ENCODE results near the gene GSTA2.
"Not testable (repeated sequence)": the region's sequence is repeated elsewhere in the genome, so short reads cannot be mapped to it uniquely, and the experiment has no call there.

Gene GSTA2

DNA sequence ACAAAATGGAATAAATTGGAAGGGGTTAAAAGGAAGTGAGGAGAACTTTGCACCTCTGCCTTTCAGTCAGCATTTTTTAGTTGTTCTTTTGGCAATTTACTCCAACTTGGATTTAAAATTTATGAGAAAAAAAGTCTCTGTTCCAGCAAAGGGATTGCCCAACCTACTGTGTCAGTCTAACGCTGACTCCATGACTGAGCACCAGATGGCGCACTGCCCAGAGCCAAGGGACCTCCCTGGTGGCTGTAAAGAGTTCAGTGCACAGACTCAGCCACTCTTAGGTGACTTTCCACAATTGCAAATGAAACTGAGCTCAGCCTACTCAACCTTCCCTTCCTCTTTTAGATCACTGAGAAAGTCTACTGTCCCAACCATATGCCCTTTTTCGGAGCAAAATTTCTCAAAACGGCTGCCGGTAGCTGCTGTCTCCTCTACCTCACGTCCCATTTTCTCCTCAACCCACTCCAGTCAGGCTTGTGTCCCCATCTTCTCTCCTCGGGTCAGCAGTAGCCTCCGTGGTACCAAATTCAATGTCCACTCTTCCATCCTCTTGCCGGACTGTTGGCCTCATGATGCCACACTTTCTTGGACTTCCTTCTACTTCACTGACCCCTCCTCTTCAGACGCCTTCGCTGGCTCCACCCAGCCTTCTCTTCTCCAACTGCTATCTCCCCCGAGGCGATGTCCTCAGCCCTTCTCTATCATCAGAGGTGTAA is 38.7 kb downstream of the GSTA2 start:
- DNase-seq = peak; percentile 52 to 54

DNA sequence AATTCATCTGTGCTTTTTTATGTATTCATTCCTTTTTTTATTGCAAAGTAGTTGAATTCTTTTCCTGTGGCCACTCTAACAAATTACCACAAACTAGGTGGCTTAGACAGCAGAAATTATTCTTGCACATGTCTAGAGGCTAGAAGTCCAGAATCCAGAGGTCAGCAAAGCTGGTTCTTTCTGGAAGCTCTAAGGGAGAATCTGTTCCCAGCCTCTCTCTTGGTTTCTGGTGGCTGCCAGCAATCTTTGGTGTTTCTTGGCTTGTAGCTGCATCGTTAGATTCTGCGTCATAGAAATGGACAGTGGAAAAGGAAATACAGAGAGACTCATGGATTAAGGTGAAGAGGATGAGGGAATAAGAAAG is 39.3 kb downstream of the GSTA2 start:
- no peak for DNase-seq

DNA sequence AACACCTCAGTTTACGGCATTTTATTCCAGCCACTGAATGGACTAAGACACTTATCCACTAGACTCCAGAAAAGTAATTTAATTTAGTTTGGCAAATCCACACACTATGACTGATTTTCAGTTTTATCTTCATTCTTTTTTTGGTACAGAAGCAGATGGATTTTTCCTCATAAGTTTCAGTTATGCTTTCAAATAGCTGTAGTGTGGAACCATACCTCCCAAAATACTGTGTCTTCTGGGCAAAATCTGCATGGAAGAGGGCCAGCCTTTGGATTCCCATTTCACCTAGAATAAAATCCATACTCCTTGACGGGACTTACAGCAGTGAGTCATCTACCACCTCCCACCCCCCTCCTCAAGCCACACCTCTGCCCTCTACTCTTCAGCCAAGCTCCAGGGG is 43.0 kb downstream of the GSTA2 start:
- DNase-seq = no peak

DNA sequence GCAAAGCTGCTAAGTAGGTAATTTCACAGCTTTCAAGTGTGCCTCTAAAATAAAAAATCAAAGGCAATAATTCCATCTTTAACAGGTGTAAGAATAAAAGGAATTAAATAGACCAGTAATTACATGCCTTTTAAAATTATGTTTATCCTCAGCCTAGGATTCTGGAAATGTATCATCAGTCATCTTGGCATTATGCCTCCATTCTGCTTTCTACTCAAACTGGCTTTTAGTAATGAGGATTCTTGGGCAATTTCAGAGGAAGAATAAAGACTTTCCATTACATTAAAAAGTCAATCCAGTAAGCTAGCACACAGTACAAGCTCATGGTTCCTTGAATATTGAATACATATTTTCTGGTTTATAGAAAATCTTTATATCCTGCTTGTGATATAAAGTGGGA is 44.7 kb downstream of the GSTA2 start:
- no peak for DNase-seq

DNA sequence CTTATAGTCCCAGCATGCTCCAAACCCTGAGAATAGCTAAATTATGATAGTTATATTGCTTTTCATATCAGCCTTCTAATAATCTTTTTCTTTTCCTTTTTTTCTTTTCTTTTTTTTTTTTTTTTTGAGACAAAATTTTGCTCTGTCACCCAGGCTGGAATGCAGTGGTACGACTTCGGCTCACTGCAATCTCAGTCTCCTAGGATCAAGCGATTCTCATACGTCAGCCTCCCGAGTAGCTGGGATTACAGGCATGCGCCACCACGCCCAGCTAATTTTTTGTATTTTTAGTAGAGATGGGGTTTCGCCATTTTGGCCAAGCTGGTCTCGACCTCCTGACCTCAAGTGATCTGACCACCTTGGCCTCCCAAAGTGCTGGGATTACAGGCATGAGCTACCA is 48.5 kb downstream of the GSTA2 start:
- not testable (repeated sequence) for DNase-seq

DNA sequence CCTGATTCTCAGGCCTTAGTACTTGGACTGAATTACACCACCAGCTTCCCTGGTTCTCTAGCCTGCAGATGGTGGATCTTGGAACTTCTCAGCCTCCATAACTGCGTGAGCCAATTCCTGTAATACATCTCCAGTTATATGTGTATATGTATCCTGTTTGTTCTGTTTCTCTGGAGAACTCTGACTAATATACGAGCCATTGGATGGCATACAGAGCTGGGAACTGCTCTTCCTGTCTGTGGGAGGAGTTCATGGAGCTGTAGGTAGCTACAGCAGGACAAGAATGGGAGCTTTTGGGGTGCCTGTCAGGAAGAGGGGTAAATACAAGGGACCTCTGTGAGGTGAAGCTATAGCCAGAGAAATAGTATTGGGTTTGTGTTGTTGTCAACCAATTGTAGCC is 51.1 kb downstream of the GSTA2 start:
- no peak for DNase-seq

DNA sequence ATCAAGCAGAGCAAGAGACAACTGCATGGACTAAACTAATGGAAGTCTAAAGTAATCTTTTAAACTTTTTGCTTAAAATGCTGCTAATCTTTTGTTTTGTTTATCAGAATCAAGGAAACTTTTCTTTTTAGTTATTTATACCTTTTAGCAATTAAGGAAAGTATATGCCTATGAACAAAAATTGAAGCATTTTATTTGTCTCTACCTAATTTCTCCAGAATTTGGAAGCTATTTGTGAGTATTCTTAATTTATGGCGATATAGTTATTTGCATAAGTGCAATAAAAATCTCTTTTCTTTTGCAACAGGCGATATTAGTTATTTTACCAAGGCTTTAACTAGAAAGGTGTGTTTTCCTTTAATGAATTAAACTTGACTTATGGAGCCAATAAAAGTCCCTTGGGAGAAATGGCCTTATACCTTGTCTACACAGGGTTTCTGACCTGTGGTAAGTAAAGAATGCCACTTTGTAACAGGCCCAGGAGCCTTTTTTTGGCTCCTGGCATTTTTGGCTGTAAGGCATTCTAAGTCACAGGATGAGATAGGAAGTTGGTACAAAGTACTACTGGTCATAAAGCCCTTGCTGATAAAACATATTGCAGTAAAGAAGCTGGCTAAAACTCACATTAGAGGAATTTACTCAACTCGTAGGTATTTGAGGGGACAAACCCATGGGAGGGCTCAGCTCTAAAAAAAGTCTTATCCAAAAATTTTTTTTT is 55.2 kb downstream of the GSTA2 start:
- DNase-seq = no peak

DNA sequence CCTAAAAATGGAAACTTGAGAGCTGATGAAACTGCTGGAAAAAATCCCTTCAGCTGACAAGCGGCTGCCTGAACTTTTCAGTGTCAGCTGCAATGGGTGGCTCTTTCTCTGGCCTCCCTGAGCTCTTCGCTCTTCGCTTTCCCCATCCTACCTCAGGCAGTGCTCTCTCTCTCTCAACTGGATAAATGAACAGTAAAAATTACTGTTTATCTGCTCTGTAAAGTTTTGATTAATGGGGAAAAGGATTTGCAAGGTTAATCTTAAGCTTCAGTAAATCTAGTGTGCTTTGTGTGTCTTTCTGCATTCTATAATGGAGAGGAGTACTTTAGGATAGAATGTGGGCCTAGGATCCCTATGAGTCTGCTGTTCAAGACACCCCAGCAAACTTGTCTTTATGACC is 57.3 kb downstream of the GSTA2 start:
- no peak for DNase-seq

DNA sequence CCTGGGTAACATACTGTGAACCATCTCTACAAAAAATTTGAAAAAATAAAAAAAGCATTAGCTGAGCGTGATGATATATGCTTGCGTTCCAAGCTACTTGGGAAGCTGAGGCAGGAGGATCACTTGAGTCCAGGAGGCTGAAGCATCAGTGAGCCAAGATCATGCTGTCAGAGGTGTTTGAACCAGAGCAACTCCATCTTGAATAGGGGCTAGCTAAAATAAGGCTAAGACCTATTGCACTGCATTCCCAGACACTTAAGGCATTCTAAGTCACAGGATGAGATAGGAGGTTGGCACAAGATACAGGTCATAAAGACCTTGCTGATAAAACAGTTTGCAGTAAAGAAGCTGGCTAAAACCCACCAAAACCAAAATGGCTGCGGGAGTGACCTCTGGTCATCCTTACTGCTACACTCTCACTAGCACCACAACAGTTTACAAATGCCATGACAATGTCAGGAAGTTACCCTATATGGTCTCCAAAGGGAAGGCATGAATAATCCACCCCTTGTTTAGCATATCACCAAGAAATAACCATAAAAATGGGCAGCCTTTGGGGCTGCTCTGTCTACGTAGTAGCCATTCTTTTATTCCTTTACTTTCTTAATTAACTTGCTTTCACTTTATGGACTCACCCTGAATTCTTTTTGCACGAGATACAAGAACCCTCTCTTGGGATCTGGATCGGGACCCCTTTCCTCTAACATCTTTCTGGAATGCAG is 58.3 kb downstream of the GSTA2 start:
- DNase-seq = not testable (repeated sequence)

DNA sequence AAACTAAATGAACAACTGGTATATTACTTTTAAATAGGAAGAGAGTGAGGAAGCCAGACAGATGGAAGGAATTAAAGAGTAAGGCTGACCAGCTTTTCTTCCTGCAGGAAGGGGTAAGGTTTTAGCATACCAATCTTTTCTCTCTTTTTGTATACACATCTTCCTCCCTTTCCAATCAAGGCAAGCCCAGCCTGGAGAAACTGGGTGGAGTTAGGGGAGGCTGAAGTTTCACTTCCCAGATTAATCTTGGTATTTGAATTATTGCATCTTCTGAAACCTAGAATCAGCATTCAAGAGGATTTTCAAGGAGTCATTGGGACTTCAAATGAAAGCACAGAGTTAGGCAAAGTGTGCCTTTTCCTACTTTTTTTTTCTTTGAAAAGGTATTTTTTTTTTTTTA is 59.2 kb downstream of the GSTA2 start:
- DNase-seq = no peak
